Measurements from ENCODE around the gene UNC13C. TPM values are rescaled to one million over a fixed set of nuclear protein-coding genes. Genes with fewer than 3 reads are reported as not detected.

UNC13C gene
- polyA plus RNA-seq, 1 of the 3 experiments (the other 2 are of a cell fraction), result not detected

GRCh38 chr15:54515664-54516582 lies 537.7 kb downstream of the UNC13C start:
- ChIA-PET POLR2A (no interaction called here), CTCF (interaction anchor here (1.2 kb wide), 1 partner anchor 21 kb away, joined by 4 read pairs; no protein-coding TSS in a partner anchor)
- no peak overlapping the region for H3K9ac ChIP-seq
- no peaks in the 10 kb centered on the region for H3K79me2 ChIP-seq (ENCODE audit: insufficient read depth)
- H3K27ac ChIP-seq (ENCODE audit: low read depth in 2 of 2, low read length in 1 of 2), result no peak overlapping the region
- H4K20me1 ChIP-seq (ENCODE audit: insufficient read depth), result no peaks in the 10 kb centered on the region
- H3K4me1 ChIP-seq (ENCODE audit: control insufficient read depth in 1 of 2, insufficient read depth in 2 of 2, low read depth in 1 of 2, low read length in 1 of 2), result no peaks in the 10 kb centered on the region
- no peaks in the 10 kb centered on the region for H3K9me3 ChIP-seq
- no peak overlapping the region for H2AFZ ChIP-seq (ENCODE audit: low read depth)
- H3K27me3 ChIP-seq (ENCODE audit: insufficient read depth), result no peaks in the 10 kb centered on the region
- no peaks in the 10 kb centered on the region for H3F3A ChIP-seq (replicated peaks; ENCODE audit: insufficient read depth)
- no peak for DNase-seq
- H3K4me3 ChIP-seq (ENCODE audit: low read depth in 2 of 2, low read length in 1 of 2), result no peak overlapping the region
- WGBS (ENCODE audit: low lambda C conversion rate), result 1% methylated on average over 9 of the region's 9 CpGs
- H3K4me2 ChIP-seq, result no peak overlapping the region
- TF ChIP-seq RFX5 (IDR thresholded peaks at IDR 0.05; ENCODE audit: low read length), result no peak
- no peak for TF ChIP-seq RXRA (IDR thresholded peaks at IDR 0.05; ENCODE audit: borderline replicate concordance, low read depth)
- no peak for TF ChIP-seq FOXJ3 (CRISPR knock-in tag; IDR thresholded peaks at IDR 0.05)
- no peak for TF ChIP-seq GABPA (IDR thresholded peaks at IDR 0.05; ENCODE audit: low read depth)
- TF ChIP-seq TEAD4 (IDR thresholded peaks at IDR 0.05; ENCODE audit: borderline replicate concordance, insufficient read depth), result no peak
- no peak for TF ChIP-seq USF2 (IDR thresholded peaks at IDR 0.05; ENCODE audit: borderline replicate concordance, low read depth, low read length)
- no peak for TF ChIP-seq CTCF (IDR thresholded peaks at IDR 0.05)
- TF ChIP-seq EZH2phosphoT487 (IDR thresholded peaks at IDR 0.05; ENCODE audit: borderline replicate concordance, low read depth), result no peak
- TF ChIP-seq SIN3A (IDR thresholded peaks at IDR 0.05; ENCODE audit: borderline replicate concordance, low read depth, low read length), result no peak
- no peak for TF ChIP-seq NFIC (IDR thresholded peaks at IDR 0.05; ENCODE audit: borderline replicate concordance)
- TF ChIP-seq RCOR1 (IDR thresholded peaks at IDR 0.05; ENCODE audit: low read length), result no peak
- TF ChIP-seq FOSL2 (IDR thresholded peaks at IDR 0.05; ENCODE audit: borderline replicate concordance, low read depth), result no peak
- no peak for TF ChIP-seq GATA2 (CRISPR knock-in tag; IDR thresholded peaks at IDR 0.05)
- no peak for TF ChIP-seq RAD21 (IDR thresholded peaks at IDR 0.05; ENCODE audit: low read length)
- TF ChIP-seq NRF1 (IDR thresholded peaks at IDR 0.05; ENCODE audit: low read depth, low read length), result no peak
- no peak for TF ChIP-seq CHD2 (IDR thresholded peaks at IDR 0.05; ENCODE audit: low read length, partially characterized antibody)
- no peak for TF ChIP-seq SMC3 (IDR thresholded peaks at IDR 0.05; ENCODE audit: low read depth, low read length)
- no peaks in the 10 kb centered on the region for H3K36me3 ChIP-seq (replicated peaks in 1 of 2; ENCODE audit: control insufficient read depth in 1 of 2, insufficient read depth in 2 of 2, low read length in 1 of 2)
- no peaks in the 10 kb centered on the region for H3K9me2 ChIP-seq
